ENCODE results near the gene PIH1D1.

The PIH1D1 gene

GRCh38 chr19:49415102-49415809 is 36.4 kb downstream of the PIH1D1 start:
- peak; percentile 29 to 49 (median 47) for DNase-seq

- no peak for DNase-seq
These were observed 37.4 kb downstream of the PIH1D1 start for GRCh38 chr19:49414256-49414655.

- no peak for DNase-seq
These were observed 38.3 kb downstream of the PIH1D1 start for GRCh38 chr19:49413348-49413747.

- DNase-seq: no peak
These were observed 39.8 kb downstream of the PIH1D1 start for GRCh38 chr19:49411681-49412326.

GRCh38 chr19:49409441-49410029 is 42.1 kb downstream of the PIH1D1 start:
- DNase-seq: peak; percentile 69 to 75 (median 72)

DNA sequence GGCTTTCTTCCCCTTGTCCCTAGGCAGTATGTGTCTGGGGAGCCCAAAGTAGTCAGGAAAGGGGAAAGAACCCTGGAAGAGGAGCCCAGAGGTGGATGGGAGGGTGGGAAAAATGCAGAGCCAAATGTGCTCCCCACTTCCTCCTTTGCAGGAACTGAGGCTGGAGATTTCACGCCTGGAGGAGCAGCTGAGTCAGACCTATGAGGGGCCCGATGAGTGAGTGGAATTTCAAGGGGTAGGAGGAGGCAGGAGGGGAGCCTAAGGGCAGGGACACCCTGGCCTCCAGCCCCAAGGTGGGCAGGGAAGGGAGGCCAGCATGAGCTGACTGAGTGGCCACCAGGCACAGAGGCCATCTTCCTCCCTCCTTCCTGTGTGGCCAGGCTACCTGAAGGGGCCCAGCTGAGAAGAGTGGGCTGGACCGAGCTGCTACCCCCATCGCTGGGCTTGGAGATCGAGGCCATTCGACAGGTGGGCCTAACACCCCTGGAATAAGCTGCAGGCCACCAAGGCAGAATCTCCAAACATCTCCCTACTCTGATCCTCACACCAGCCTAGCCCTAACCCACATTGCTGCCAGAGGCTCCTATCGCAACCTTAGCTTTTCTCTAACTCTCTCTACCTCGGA is 42.7 kb downstream of the PIH1D1 start:
- peak; percentile 73 to 76 (median 74) for DNase-seq

- no peak for DNase-seq
These were observed 44.1 kb downstream of the PIH1D1 start for GRCh38 chr19:49407482-49408015.

- DNase-seq: no peak
These were observed 44.5 kb downstream of the PIH1D1 start for GRCh38 chr19:49407079-49407478.

DNA sequence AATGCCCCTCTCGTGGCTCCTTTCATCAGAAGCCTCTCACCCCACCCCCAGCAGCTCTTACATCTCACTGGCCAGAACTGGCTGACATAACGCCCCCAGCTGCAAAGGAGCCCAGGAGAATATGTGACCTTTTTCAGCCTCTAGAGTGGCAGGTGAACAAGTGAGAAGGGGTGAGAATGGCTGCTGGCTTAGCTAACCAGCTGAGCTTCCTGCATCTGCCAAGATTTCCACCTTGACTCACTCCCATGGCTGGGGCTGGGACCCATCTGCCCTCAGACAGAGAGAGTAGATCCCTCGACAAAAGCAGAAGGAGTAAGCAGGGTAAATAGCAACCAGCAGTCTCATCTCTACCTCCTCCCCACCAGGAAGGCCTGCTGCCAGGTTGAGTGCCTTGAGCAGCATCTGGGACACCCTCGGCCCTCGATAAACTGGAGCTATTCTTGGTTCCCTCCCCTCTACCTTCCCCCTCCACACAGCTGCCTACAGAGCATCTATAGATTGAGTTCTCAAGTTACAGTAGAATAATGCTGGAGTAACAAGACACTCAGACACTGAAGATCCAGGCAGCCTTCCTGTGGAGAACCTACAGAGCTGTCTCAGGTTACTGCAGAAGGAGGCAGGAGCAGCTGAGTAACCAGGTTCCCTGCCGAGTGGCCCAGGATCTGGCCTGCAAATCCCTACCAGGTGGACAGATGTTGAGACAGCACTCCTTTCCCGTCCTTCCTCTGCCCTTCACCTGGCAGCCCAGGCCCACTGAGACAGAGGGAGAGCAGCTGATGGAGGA is 48.0 kb downstream of the PIH1D1 start:
- DNase-seq: no peak

- DNase-seq: no peak
These were observed 51.6 kb downstream of the PIH1D1 start for GRCh38 chr19:49400029-49400428.

DNA sequence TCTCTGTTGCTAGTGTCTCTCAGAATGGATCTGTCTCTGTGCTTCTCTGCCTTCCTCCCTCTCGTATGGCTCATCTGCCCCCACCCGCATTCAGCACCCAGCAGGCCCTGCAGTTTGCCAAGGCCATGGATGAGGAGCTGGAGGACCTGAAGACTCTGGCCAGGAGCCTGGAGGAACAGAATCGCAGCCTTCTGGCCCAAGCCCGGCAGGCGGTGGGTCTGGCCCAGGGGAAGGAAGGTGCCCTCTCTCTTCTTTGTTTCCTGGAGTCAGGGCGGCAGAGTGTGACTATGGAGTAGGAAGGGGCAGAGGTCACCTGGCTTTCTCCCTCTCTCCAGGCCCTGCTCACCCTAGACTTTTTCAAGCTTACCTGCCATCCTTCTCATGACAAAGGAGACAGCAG is 52.7 kb downstream of the PIH1D1 start:
- no peak for DNase-seq

DNA sequence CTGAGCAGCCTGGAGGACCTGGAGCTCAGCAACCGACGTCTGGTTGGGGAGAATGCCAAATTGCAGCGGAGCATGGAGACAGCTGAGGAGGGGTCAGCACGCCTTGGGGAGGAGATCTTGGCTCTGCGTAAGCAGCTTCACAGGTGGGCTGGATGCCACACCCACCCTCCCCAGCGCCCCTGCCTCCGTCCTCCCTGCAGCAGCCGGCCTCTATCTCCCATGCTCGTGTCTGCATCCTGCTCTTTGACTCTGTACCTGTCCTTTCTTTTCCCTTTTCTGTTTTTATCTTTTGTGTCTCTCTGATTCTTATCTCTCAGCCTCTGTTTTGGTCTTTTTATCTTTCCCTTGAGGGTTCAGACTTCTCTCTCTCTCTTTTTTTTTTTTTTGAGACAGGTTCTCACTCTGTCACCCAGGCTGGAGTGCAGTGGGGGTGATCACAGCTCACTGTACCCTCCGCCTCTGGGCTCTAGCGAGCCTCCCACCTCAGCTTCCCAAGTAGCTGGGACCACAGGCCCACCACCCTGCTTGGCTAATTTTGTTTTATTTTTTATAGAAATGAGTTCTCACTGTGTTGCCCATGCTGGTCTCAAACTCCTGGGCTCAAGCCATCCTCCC is 53.5 kb downstream of the PIH1D1 start:
- DNase-seq: no peak

- no peak for DNase-seq
These were observed 54.7 kb downstream of the PIH1D1 start for GRCh38 chr19:49396738-49397505.

Data from suppressor macrophage treated with lipopolysaccharide for 1 hour (primary cell).